ENCODE measurements around the gene ZFAND3. TPM values are rescaled to one million over a fixed set of nuclear protein-coding genes. Genes with fewer than 3 reads are reported as not detected.

The ZFAND3 gene
- total RNA-seq, 1 donor from 2014 or later = 66.9 TPM

- no peak for TF ChIP-seq CTCF (conservative IDR thresholded peaks at IDR 0.05)
- Mint-ChIP-seq H3K4me1 (ENCODE audit: unreplicated experiment) (peaks cover 18% of the 10 kb centered on the region), H3K36me3 (no peaks in the 10 kb centered on the region), H3K4me3 (no peak overlapping the region), H3K27ac (no peak overlapping the region), H3K9me3 (peaks cover 7% of the 10 kb centered on the region), H3K27me3 (no peaks in the 10 kb centered on the region)
- no peak for DNase-seq (ENCODE audit: extremely low spot score, unreplicated experiment)
Observed at GRCh38 chr6:37866590-37867507, 47.3 kb downstream of the ZFAND3 start.

- Mint-ChIP-seq H3K4me1 (ENCODE audit: unreplicated experiment) (peaks cover 21% of the 10 kb centered on the region), H3K9me3 (peaks cover 15% of the 10 kb centered on the region), H3K36me3 (peaks cover 7% of the 10 kb centered on the region), H3K27ac (no peak overlapping the region), H3K27me3 (no peaks in the 10 kb centered on the region), H3K4me3 (no peak overlapping the region)
- TF ChIP-seq CTCF (conservative IDR thresholded peaks at IDR 0.05) = no peak
- DNase-seq (ENCODE audit: extremely low spot score, unreplicated experiment) = no peak
Observed at GRCh38 chr6:37867756-37868446, 48.4 kb downstream of the ZFAND3 start.

- no peak overlapping the region for H3K4me3 Mint-ChIP-seq
- peaks cover 9% of the 10 kb centered on the region for H3K36me3 Mint-ChIP-seq
- no peak for TF ChIP-seq CTCF (conservative IDR thresholded peaks at IDR 0.05)
- H3K4me1 Mint-ChIP-seq (ENCODE audit: unreplicated experiment) = peaks cover 23% of the 10 kb centered on the region
- no peak for DNase-seq (ENCODE audit: extremely low spot score, unreplicated experiment)
- H3K27me3 Mint-ChIP-seq = no peaks in the 10 kb centered on the region
- peaks cover 15% of the 10 kb centered on the region for H3K9me3 Mint-ChIP-seq
- no peak overlapping the region for H3K27ac Mint-ChIP-seq
Observed at GRCh38 chr6:37868447-37868825, 48.9 kb downstream of the ZFAND3 start.

- Mint-ChIP-seq H3K27ac (peak overlapping the region; percentile 75), H3K4me3 (no peak overlapping the region), H3K9me3 (peaks cover 15% of the 10 kb centered on the region), H3K36me3 (peaks cover 11% of the 10 kb centered on the region), H3K4me1 (ENCODE audit: unreplicated experiment) (peaks cover 34% of the 10 kb centered on the region), H3K27me3 (no peaks in the 10 kb centered on the region)
- DNase-seq (ENCODE audit: extremely low spot score, unreplicated experiment) = no peak
- no peak for TF ChIP-seq CTCF (conservative IDR thresholded peaks at IDR 0.05)
Observed at GRCh38 chr6:37871616-37872372, 52.3 kb downstream of the ZFAND3 start.

- Mint-ChIP-seq H3K27ac (no peak overlapping the region), H3K4me1 (ENCODE audit: unreplicated experiment) (peaks cover 35% of the 10 kb centered on the region), H3K4me3 (no peak overlapping the region), H3K27me3 (no peaks in the 10 kb centered on the region), H3K36me3 (peaks cover 11% of the 10 kb centered on the region), H3K9me3 (peaks cover 15% of the 10 kb centered on the region)
- no peak for DNase-seq (ENCODE audit: extremely low spot score, unreplicated experiment)
- TF ChIP-seq CTCF (conservative IDR thresholded peaks at IDR 0.05) = no peak
Observed at GRCh38 chr6:37872373-37872745, 52.8 kb downstream of the ZFAND3 start.

Data from type B pancreatic cell (in vitro differentiated cells).